H9 (cell line): ENCODE results near the gene SCCPDH. TPM values are rescaled to one million over a fixed set of nuclear protein-coding genes. Genes with fewer than 3 reads are reported as not detected.

ENCODE experiments used
- DNase-seq: peaks from one replicate; pipeline ENCODE4 v3.0.0-alpha.2; 2017
- H2AFZ ChIP-seq: one replicate; pipeline ENCODE4 v1.6.1; 2013; ENCODE audit warnings: mild to moderate bottlenecking, low read length, control low read depth, moderate library complexity
- H2AK5ac ChIP-seq: 2 replicates; pipeline ENCODE4 v1.6.1; 2013; ENCODE audit warnings: low read length, control low read depth, mixed read lengths; ENCODE audit not compliant: insufficient read length
- H2BK120ac ChIP-seq: one replicate; pipeline ENCODE4 v1.6.1; 2013; ENCODE audit warnings: low read depth, mild to moderate bottlenecking, low read length, control low read depth, inconsistent platforms; ENCODE audit not compliant: poor library complexity, severe bottlenecking
- H2BK12ac ChIP-seq: 2 replicates; pipeline ENCODE4 v1.6.1; 2013; ENCODE audit warnings: low read length, control low read depth, mixed read lengths, low read depth; ENCODE audit not compliant: insufficient read length
- H2BK15ac ChIP-seq: 2 replicates; pipeline ENCODE4 v1.6.1; 2013; ENCODE audit warnings: low read depth, low read length, control low read depth
- H2BK20ac ChIP-seq: one replicate; pipeline ENCODE4 v1.6.1; 2013; ENCODE audit warnings: low read depth, mild to moderate bottlenecking, low read length, control low read depth, inconsistent platforms; ENCODE audit not compliant: poor library complexity, severe bottlenecking
- H2BK5ac ChIP-seq: 2 replicates; pipeline ENCODE4 v1.6.1; 2013; ENCODE audit warnings: low read length, control low read depth, mixed read lengths; ENCODE audit not compliant: insufficient read length
- H3K14ac ChIP-seq: 2 replicates; pipeline ENCODE4 v1.6.1; 2013; ENCODE audit warnings: low read length, control low read depth; ENCODE audit not compliant: insufficient read depth
- H3K18ac ChIP-seq: 2 replicates; pipeline ENCODE4 v1.6.1; 2013; ENCODE audit warnings: low read depth, mild to moderate bottlenecking, mixed read lengths, low read length, control low read depth; ENCODE audit not compliant: insufficient read length
- H3K23ac ChIP-seq: 2 replicates; pipeline ENCODE4 v1.6.1; 2013; ENCODE audit warnings: low read length, control low read depth, mixed read lengths, low read depth; ENCODE audit not compliant: insufficient read length
- H3K23me2 ChIP-seq: 2 replicates; pipeline ENCODE4 v1.6.1; 2013; ENCODE audit warnings: low read depth, mild to moderate bottlenecking, mixed read lengths, low read length, control low read depth; ENCODE audit not compliant: insufficient read length, poor library complexity, severe bottlenecking
- H3K27ac ChIP-seq: 2 replicates; pipeline ENCODE4 v1.5.1; 2013; ENCODE audit warnings: low read length, control low read depth, mixed read lengths, low read depth; ENCODE audit not compliant: insufficient read length
- H3K27me3 ChIP-seq: 2 replicates; pipeline ENCODE4 v1.6.1; 2013; ENCODE audit warnings: low read length, control low read depth, inconsistent platforms; ENCODE audit not compliant: insufficient read depth
- H3K4ac ChIP-seq: 2 replicates; pipeline ENCODE4 v1.6.1; 2013; ENCODE audit warnings: low read depth, mild to moderate bottlenecking, control low read depth, inconsistent platforms, low read length, moderate library complexity
- H3K4me1 ChIP-seq: 2 replicates; pipeline ENCODE4 v1.6.1; 2013; ENCODE audit warnings: low read length, control low read depth, inconsistent platforms; ENCODE audit not compliant: insufficient read depth
- H3K4me2 ChIP-seq: 2 replicates; pipeline ENCODE4 v1.6.1; 2013; ENCODE audit warnings: low read length, control low read depth, mixed read lengths; ENCODE audit not compliant: insufficient read length, insufficient read depth
- H3K56ac ChIP-seq: 2 replicates; pipeline ENCODE4 v1.6.1; 2013; ENCODE audit warnings: low read depth, mild to moderate bottlenecking, mixed read lengths, low read length, control low read depth; ENCODE audit not compliant: insufficient read length
- H3K79me1 ChIP-seq: 2 replicates; pipeline ENCODE4 v1.6.1; 2013; ENCODE audit warnings: low read depth, mild to moderate bottlenecking, moderate library complexity, low read length, control low read depth, inconsistent platforms; ENCODE audit not compliant: insufficient read depth, poor library complexity, severe bottlenecking
- H3K79me2 ChIP-seq: 2 replicates; pipeline ENCODE4 v1.6.1; 2013; ENCODE audit warnings: low read length, control low read depth, inconsistent platforms; ENCODE audit not compliant: insufficient read depth
- H3K9ac ChIP-seq: 2 replicates; pipeline ENCODE4 v1.6.1; 2013; ENCODE audit warnings: low read length, control low read depth, mixed read lengths; ENCODE audit not compliant: insufficient read length; ENCODE audit errors: extremely low read depth
- H3K9me3 ChIP-seq: one replicate; pipeline ENCODE4 v1.6.1; 2013; ENCODE audit warnings: low read depth, low read length, inconsistent platforms; ENCODE audit not compliant: control insufficient read depth
- H3T11ph ChIP-seq: one replicate; pipeline ENCODE4 v1.6.1; 2013; ENCODE audit warnings: mild to moderate bottlenecking, low read length, control low read depth, inconsistent platforms
- H4K20me1 ChIP-seq: one replicate; pipeline ENCODE4 v1.6.1; 2013; ENCODE audit not compliant: control insufficient read depth, insufficient read length, insufficient read depth
- H4K5ac ChIP-seq: 2 replicates; pipeline ENCODE4 v1.6.1; 2013; ENCODE audit warnings: low read depth, mild to moderate bottlenecking, mixed read lengths, low read length, control low read depth; ENCODE audit not compliant: insufficient read length
- H4K8ac ChIP-seq: replicated peaks from 2 replicates; pipeline ENCODE4 v1.6.1; 2013; ENCODE audit warnings: low read length, control low read depth, mixed read lengths, low read depth; ENCODE audit not compliant: insufficient read length
- H4K91ac ChIP-seq: 2 replicates; pipeline ENCODE4 v1.6.1; 2013; ENCODE audit warnings: low read depth, mild to moderate bottlenecking, moderate library complexity, mixed read lengths, low read length, control low read depth; ENCODE audit not compliant: insufficient read length
- H3K27ac Mint-ChIP-seq, 3 experiments: 2 replicates in 2 of 3; 3 replicates in 1 of 3; pipeline ENCODE4 v1.8.0; 2020 to 2021; ENCODE audit warnings: mixed read lengths in 3 of 3, mild to moderate bottlenecking in 1 of 3, moderate library complexity in 1 of 3
- H3K27me3 Mint-ChIP-seq: 2 replicates; pipeline ENCODE4 v1.8.0; 2021; ENCODE audit warnings: low read depth, mild to moderate bottlenecking, moderate library complexity, mixed read lengths
- H3K36me3 Mint-ChIP-seq, 3 experiments: 2 replicates in 2 of 3; 3 replicates in 1 of 3; pipeline ENCODE4 v1.8.0; 2020 to 2021; ENCODE audit warnings: low read depth in 3 of 3, mixed read lengths in 3 of 3; ENCODE audit not compliant: insufficient read depth in 1 of 3
- H3K4me1 Mint-ChIP-seq, 2 experiments: 2 replicates each; pipeline ENCODE4 v1.8.0; 2020; ENCODE audit warnings: mixed read lengths in 2 of 2
- H3K4me3 Mint-ChIP-seq, 2 experiments: 2 replicates in 1 of 2; 3 replicates in 1 of 2; pipeline ENCODE4 v1.8.0; 2020 to 2021; ENCODE audit warnings: mild to moderate bottlenecking in 2 of 2, mixed read lengths in 2 of 2, moderate library complexity in 1 of 2
- H3K9me3 Mint-ChIP-seq, 2 experiments: 2 replicates in 1 of 2; 3 replicates in 1 of 2; pipeline ENCODE4 v1.8.0; 2020; ENCODE audit warnings: mild to moderate bottlenecking in 2 of 2, mixed read lengths in 2 of 2, moderate library complexity in 1 of 2
- CTCF ChIP-seq: fragments of 200-600 bp; sonication (generic); conservative IDR thresholded peaks from 3 replicates; pipeline ENCODE4 v1.8.0; 2021; ENCODE audit warnings: antibody characterized with exemption, mild to moderate bottlenecking
- WGBS: extraction: QIAGEN DNeasy Blood & Tissue Kit; methylation state at CpG from one replicate; pipeline ENCODE4 v1.1.7; 2013; ENCODE audit warnings: missing lambda C conversion rate, low lambda C conversion rate, mixed read lengths; ENCODE audit not compliant: insufficient read length; ENCODE audit errors: extremely low coverage; 5-methylcytosine and 5-hydroxymethylcytosine counted together
- total RNA-seq: library from RNA; stranded (reverse); gene quantifications from 2 replicates; pipeline ENCODE4 v1.2.1, GENCODE V29; 2021

Gene SCCPDH
- total RNA-seq, 1 experiment from 2014 or later, result 20.7 TPM

DNA sequence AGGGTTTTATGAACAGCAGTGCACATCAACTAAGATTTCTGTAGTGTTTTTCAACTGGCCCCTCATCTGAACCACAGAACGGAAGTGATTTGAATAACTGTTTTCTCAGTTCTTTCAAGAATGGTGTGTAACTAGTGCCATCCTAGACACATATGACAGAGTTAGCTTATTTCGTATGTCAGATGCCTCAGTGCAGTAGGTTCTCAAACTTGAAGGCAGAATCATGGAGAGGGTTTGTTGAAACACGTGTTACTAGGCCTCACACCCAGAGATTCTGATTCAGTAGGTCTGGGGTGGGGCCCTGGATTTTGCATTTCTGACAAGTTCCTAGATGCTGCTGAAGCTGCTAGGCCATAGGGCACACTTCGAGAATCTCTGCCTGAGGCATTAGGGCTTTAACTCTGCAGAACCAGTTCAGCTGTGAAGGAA, 49.0 kb downstream of the SCCPDH start:
- H3T11ph ChIP-seq, result no peak overlapping the region
- H3K23ac ChIP-seq, result no peak overlapping the region
- Mint-ChIP-seq H3K9me3 (no peaks in the 10 kb centered on the region), H3K27ac (no peak overlapping the region), H3K4me3 (no peak overlapping the region), H3K4me1 (peaks cover 11 to 12% of the 10 kb centered on the region in 2 experiments), H3K36me3 (peaks cover 0 to 13% (median 4%) of the 10 kb centered on the region in 3 experiments; a peak in 3 of 7 replicates), H3K27me3 (peaks cover 5% of the 10 kb centered on the region)
- no peak overlapping the region for H3K4me2 ChIP-seq
- H2BK5ac ChIP-seq, result no peak overlapping the region
- H3K27me3 ChIP-seq, result no peaks in the 10 kb centered on the region
- no peak overlapping the region for H3K4ac ChIP-seq
- H2BK20ac ChIP-seq, result no peak overlapping the region
- H3K4me1 ChIP-seq, result peaks cover 7% of the 10 kb centered on the region; the same call in 1 of the 2 replicates
- no peak overlapping the region for H3K56ac ChIP-seq
- no peaks in the 10 kb centered on the region for H3K79me1 ChIP-seq
- H2AFZ ChIP-seq, result no peak overlapping the region
- H2BK15ac ChIP-seq, result no peak overlapping the region
- no peak overlapping the region for H4K91ac ChIP-seq
- H3K27ac ChIP-seq, result no peak overlapping the region
- H4K8ac ChIP-seq, result no peak overlapping the region
- no peaks in the 10 kb centered on the region for H3K9me3 ChIP-seq
- no peak overlapping the region for H2BK120ac ChIP-seq
- no peaks in the 10 kb centered on the region for H4K20me1 ChIP-seq
- no CpG with 5 or more reads among the region's 4 CpGs for WGBS
- no peaks in the 10 kb centered on the region for H3K23me2 ChIP-seq
- H3K9ac ChIP-seq, result no peak overlapping the region
- no peak overlapping the region for H4K5ac ChIP-seq
- no peak overlapping the region for H2BK12ac ChIP-seq
- H2AK5ac ChIP-seq, result no peak overlapping the region
- no peak overlapping the region for H3K18ac ChIP-seq
- TF ChIP-seq CTCF, result no peak
- no peaks in the 10 kb centered on the region for H3K79me2 ChIP-seq
- no peak overlapping the region for H3K14ac ChIP-seq
- DNase-seq, result no peak
